SK-N-SH (cell line): ENCODE results near the gene RGMA. TPM values are rescaled to one million over a fixed set of nuclear protein-coding genes. Genes with fewer than 3 reads are reported as not detected.

Experiments
- CTCF ChIA-PET: fragments of 300-600, 350-600 bp; formaldehyde crosslinking; extraction: SDS; loops from one replicate; lab custom pipeline; 2021; lab: Yijun Ruan, JAX
- POLR2A ChIA-PET: fragments of 350-600 bp; sonication (Branson Sonifier 250); formaldehyde crosslinking; extraction: SDS; loops from one replicate; lab custom pipeline; 2020; ENCODE audit warnings: antibody characterized with exemption, inconsistent platforms; lab: Yijun Ruan, JAX
- DNase-seq: peaks from one replicate; pipeline ENCODE4 v3.0.0; 2012
- H2AFZ ChIP-seq: fragments of 200-600 bp; sonication (generic); 2 replicates; pipeline ENCODE4 v1.8.1; 2016; ENCODE audit warnings: antibody characterized with exemption, mild to moderate bottlenecking, low read depth
- H3F3A ChIP-seq: fragments of 200-600 bp; sonication (generic); replicated peaks from 2 replicates; pipeline ENCODE3; 2016; ENCODE audit warnings: antibody characterized with exemption, mild to moderate bottlenecking; ENCODE audit not compliant: insufficient read depth
- H3K27ac ChIP-seq, 2 experiments: fragments of 200-500 bp in 1 of 2; fragments of 200-600 bp in 1 of 2; sonication (Bioruptor generic) in 1 of 2; sonication (generic), shearing (Covaris generic) in 1 of 2; 2 replicates each; pipeline versions ENCODE4 v1.5.1 to v1.6.1; 2014 to 2016; ENCODE audit warnings: low read depth in 2 of 2, inconsistent platforms in 1 of 2, low read length in 1 of 2, mild to moderate bottlenecking in 1 of 2, mixed read lengths in 1 of 2
- H3K27me3 ChIP-seq: fragments of 200-600 bp; sonication (generic), shearing (Covaris generic); 2 replicates; pipeline ENCODE4 v1.6.1; 2016; ENCODE audit warnings: mixed run types; ENCODE audit not compliant: insufficient read depth
- H3K36me3 ChIP-seq, 2 experiments: fragments of 200-500 bp in 1 of 2; fragments of 200-600 bp in 1 of 2; sonication (Bioruptor generic) in 1 of 2; sonication (generic) in 1 of 2; replicated peaks in 1 of 2; 2 replicates each; pipeline versions ENCODE3 to v1.5.1; 2014 to 2016; ENCODE audit warnings: low read length in 1 of 2, mild to moderate bottlenecking in 1 of 2; ENCODE audit not compliant: insufficient read depth in 2 of 2, control insufficient read depth in 1 of 2
- H3K4me1 ChIP-seq, 2 experiments: fragments of 200-500 bp in 1 of 2; fragments of 200-600 bp in 1 of 2; sonication (Bioruptor generic) in 1 of 2; sonication (generic), shearing (Covaris generic) in 1 of 2; 2 replicates each; pipeline versions ENCODE4 v1.5.1 to v1.6.1; 2014 to 2016; ENCODE audit warnings: low read depth in 1 of 2, low read length in 1 of 2, mixed run types in 1 of 2; ENCODE audit not compliant: insufficient read depth in 2 of 2, control insufficient read depth in 1 of 2
- H3K4me2 ChIP-seq: fragments of 200-600 bp; sonication (generic), shearing (Covaris generic); 2 replicates; pipeline ENCODE4 v1.6.1; 2017; ENCODE audit warnings: mixed run types
- H3K4me3 ChIP-seq, 2 experiments: fragments of 200-500 bp in 1 of 2; fragments of 200-600 bp in 1 of 2; sonication (Bioruptor generic) in 1 of 2; sonication (generic), shearing (Covaris generic) in 1 of 2; 2 replicates each; pipeline versions ENCODE4 v1.5.1 to v1.8.1; 2014 to 2016; ENCODE audit warnings: low read depth in 2 of 2, inconsistent platforms in 1 of 2, low read length in 1 of 2, mild to moderate bottlenecking in 1 of 2, mixed read lengths in 1 of 2, moderate library complexity in 1 of 2
- H3K79me2 ChIP-seq: fragments of 200-600 bp; sonication (generic); 2 replicates; pipeline ENCODE4 v1.8.1; 2017; ENCODE audit warnings: mild to moderate bottlenecking; ENCODE audit not compliant: insufficient read depth
- H3K9ac ChIP-seq: fragments of 200-600 bp; sonication (generic); 2 replicates; pipeline ENCODE4 v1.6.1; 2017; ENCODE audit warnings: mixed run types
- H3K9me2 ChIP-seq: fragments of 200-600 bp; sonication (generic); 2 replicates; pipeline ENCODE4 v1.6.1; 2017; ENCODE audit warnings: mixed run types
- H3K9me3 ChIP-seq: fragments of 200-600 bp; sonication (generic); 2 replicates; pipeline ENCODE4 v1.6.1; 2017; ENCODE audit warnings: mixed run types, mild to moderate bottlenecking, moderate library complexity
- H4K20me1 ChIP-seq: fragments of 200-600 bp; sonication (generic); 2 replicates; pipeline ENCODE4 v1.6.1; 2017; ENCODE audit warnings: mild to moderate bottlenecking, mixed run types; ENCODE audit not compliant: insufficient read depth
- ELF1 ChIP-seq: IDR thresholded peaks from 2 replicates; pipeline ENCODE4 v1.4.0; 2012
- FOSL2 ChIP-seq: IDR thresholded peaks from 2 replicates; pipeline ENCODE4 v1.4.0; 2012; ENCODE audit warnings: low read depth, mild to moderate bottlenecking, moderate library complexity, borderline replicate concordance
- FOXJ3 ChIP-seq: sonication (generic); formaldehyde crosslinking; IDR thresholded peaks from 2 replicates; pipeline ENCODE4 v1.5.1; 2020; ENCODE audit warnings: mild to moderate bottlenecking, missing genetic modification reagents
- FOXM1 ChIP-seq: IDR thresholded peaks from 2 replicates; pipeline ENCODE4 v1.4.0; 2012; ENCODE audit warnings: low read depth, mild to moderate bottlenecking
- GABPA ChIP-seq: IDR thresholded peaks from 2 replicates; pipeline ENCODE4 v1.4.0; 2012; ENCODE audit warnings: low read depth, mild to moderate bottlenecking
- GATA2 ChIP-seq: sonication (generic); formaldehyde crosslinking; IDR thresholded peaks from 2 replicates; pipeline ENCODE4 v1.5.0; 2020; ENCODE audit warnings: mild to moderate bottlenecking, missing genetic modification reagents
- JUND ChIP-seq: IDR thresholded peaks from 2 replicates; pipeline ENCODE4 v1.4.0; 2012
- MEF2A ChIP-seq: IDR thresholded peaks from 2 replicates; pipeline ENCODE4 v1.4.0; 2012; ENCODE audit warnings: low read depth, borderline replicate concordance
- NFIC ChIP-seq: IDR thresholded peaks from 2 replicates; pipeline ENCODE4 v1.4.0; 2012; ENCODE audit warnings: borderline replicate concordance
- NRF1 ChIP-seq: IDR thresholded peaks from 2 replicates; pipeline ENCODE4 v1.6.1; 2012; ENCODE audit warnings: low read depth, mild to moderate bottlenecking, low read length
- POLR2AphosphoS5 ChIP-seq: IDR thresholded peaks from 2 replicates; pipeline ENCODE4 v1.6.1; 2012; ENCODE audit warnings: low read depth, low read length
- RFX5 ChIP-seq: IDR thresholded peaks from 2 replicates; pipeline ENCODE4 v1.6.1; 2012; ENCODE audit warnings: mild to moderate bottlenecking, improper control_type of control experiment, low read length
- RXRA ChIP-seq: IDR thresholded peaks from 2 replicates; pipeline ENCODE4 v1.4.0; 2012; ENCODE audit warnings: low read depth, mild to moderate bottlenecking, borderline replicate concordance
- TAF1 ChIP-seq: IDR thresholded peaks from 2 replicates; pipeline ENCODE4 v1.6.1; 2012; ENCODE audit warnings: low read depth, mild to moderate bottlenecking, low read length, moderate library complexity, borderline replicate concordance
- TCF12 ChIP-seq: IDR thresholded peaks from 2 replicates; pipeline ENCODE4 v1.4.0; 2012
- TEAD4 ChIP-seq: IDR thresholded peaks from 2 replicates; pipeline ENCODE4 v1.4.0; 2012; ENCODE audit warnings: mild to moderate bottlenecking, borderline replicate concordance; ENCODE audit not compliant: insufficient read depth
- WGBS: methylation state at CpG from one replicate; pipeline ENCODE4 v1.1.6; 2017; ENCODE audit warnings: low lambda C conversion rate; 5-methylcytosine and 5-hydroxymethylcytosine counted together
- polyA plus RNA-seq, 3 experiments: library from polyadenylated mRNA; depleted of rRNA; stranded (reverse); fragments of >200 nt; gene quantifications; 2 replicates each; pipeline ENCODE4 v1.2.3, GENCODE V29; 2012
- TF ChIP-seq, protein P1 (sequence below): IDR thresholded peaks from 2 replicates; pipeline ENCODE4; 2012
- TF ChIP-seq, protein P2 (sequence below): fragments of 150-350 bp; IDR thresholded peaks from 2 replicates; pipeline ENCODE4 v1.6.1; 2016; ENCODE audit warnings: mild to moderate bottlenecking, low read depth, low read length
- TF ChIP-seq, protein P3 (sequence below): fragments of 150-350 bp; IDR thresholded peaks from 2 replicates; pipeline ENCODE4 v1.6.1; 2017; ENCODE audit warnings: antibody characterized with exemption, low read length, low read depth, borderline replicate concordance
- TF ChIP-seq, protein P4 (sequence below): IDR thresholded peaks from 2 replicates; pipeline ENCODE4 v1.4.0; 2012; ENCODE audit warnings: low read depth

Gene RGMA
- polyA plus RNA-seq, 1 of the 3 experiments (the other 2 are of a cell fraction) = 1.5 TPM

DNA sequence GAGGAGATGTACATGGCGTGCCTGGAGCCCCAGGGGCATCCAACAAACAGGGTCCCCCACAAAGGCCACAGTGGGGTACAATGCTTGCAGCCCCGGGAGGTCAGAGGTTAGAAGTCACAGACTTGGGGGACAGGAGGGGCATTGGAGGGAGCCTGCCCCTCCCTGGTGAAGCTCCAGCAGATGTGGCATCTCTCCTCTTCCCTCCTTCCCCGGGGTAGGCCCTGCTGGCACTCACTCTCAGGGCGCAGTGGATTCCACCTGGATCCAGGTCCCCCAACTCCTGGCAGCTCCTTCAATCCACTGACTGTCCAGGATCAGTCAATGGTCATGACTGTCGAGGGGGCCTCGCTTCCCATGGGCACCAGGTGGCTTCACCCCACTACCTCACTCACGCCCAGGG, 32.2 kb downstream of the RGMA start (continued):
- TF ChIP-seq, protein P1, sequence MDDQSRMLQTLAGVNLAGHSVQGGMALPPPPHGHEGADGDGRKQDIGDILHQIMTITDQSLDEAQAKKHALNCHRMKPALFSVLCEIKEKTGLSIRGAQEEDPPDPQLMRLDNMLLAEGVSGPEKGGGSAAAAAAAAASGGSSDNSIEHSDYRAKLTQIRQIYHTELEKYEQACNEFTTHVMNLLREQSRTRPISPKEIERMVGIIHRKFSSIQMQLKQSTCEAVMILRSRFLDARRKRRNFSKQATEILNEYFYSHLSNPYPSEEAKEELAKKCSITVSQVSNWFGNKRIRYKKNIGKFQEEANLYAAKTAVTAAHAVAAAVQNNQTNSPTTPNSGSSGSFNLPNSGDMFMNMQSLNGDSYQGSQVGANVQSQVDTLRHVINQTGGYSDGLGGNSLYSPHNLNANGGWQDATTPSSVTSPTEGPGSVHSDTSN = no peak
- TF ChIP-seq, protein P2, sequence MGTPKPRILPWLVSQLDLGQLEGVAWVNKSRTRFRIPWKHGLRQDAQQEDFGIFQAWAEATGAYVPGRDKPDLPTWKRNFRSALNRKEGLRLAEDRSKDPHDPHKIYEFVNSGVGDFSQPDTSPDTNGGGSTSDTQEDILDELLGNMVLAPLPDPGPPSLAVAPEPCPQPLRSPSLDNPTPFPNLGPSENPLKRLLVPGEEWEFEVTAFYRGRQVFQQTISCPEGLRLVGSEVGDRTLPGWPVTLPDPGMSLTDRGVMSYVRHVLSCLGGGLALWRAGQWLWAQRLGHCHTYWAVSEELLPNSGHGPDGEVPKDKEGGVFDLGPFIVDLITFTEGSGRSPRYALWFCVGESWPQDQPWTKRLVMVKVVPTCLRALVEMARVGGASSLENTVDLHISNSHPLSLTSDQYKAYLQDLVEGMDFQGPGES = no peak
- TF ChIP-seq, all 33 proteins: peak for 0

DNA sequence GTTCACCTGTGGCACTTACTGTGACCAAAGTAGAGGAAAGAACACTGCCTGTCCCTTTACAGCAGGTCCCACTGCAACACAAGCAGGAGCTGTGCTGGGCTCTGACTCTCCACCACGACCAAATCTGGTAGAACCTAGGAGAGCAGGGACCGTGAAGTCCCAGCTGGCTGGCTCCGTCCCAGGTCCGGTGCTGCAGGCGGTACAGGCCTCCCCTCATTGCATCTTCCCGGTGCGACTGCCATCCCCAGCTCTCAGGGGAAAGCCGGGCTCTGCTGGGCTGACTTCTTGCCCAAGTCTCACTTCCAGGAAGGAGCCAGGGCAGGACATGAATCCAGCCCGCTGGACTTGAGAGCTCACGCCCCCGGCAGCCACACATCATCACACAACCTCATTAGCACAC, 33.8 kb downstream of the RGMA start:
- Histone ChIP-seq H3K79me2 (no peaks in the 10 kb centered on the region), H3K9me3 (no peaks in the 10 kb centered on the region), H3K27me3 (no peaks in the 10 kb centered on the region), H3K27ac (no peak overlapping the region), H3K4me3 (no peak overlapping the region), H3K36me3 (no peaks in the 10 kb centered on the region), H3F3A (no peaks in the 10 kb centered on the region), H3K9ac (no peak overlapping the region), H3K4me2 (no peak overlapping the region), H4K20me1 (no peaks in the 10 kb centered on the region; the same call in 1 of the 2 replicates), H2AFZ (no peak overlapping the region), H3K9me2 (no peaks in the 10 kb centered on the region), H3K4me1 (no peaks in the 10 kb centered on the region)
- ChIA-PET CTCF (interaction anchor here (0.7 to 1.7 kb wide), 3 partner anchors 25 to 1065 kb away, joined by 3 to 8 read pairs (median 6); no protein-coding TSS in a partner anchor), POLR2A (no interaction called here)
- DNase-seq = no peak
- WGBS = 89% methylated on average over 11 of the region's 11 CpGs
- TF ChIP-seq TEAD4 (no peak), RFX5 (no peak), NRF1 (no peak), GATA2 (CRISPR knock-in tag) (no peak), RXRA (no peak), MEF2A (no peak), NFIC (no peak), JUND (no peak), TCF12 (no peak), ELF1 (no peak), GABPA (no peak), FOXM1 (no peak), POLR2AphosphoS5 (no peak), TAF1 (no peak), FOSL2 (no peak), FOXJ3 (no peak)
- TF ChIP-seq, protein P3, sequence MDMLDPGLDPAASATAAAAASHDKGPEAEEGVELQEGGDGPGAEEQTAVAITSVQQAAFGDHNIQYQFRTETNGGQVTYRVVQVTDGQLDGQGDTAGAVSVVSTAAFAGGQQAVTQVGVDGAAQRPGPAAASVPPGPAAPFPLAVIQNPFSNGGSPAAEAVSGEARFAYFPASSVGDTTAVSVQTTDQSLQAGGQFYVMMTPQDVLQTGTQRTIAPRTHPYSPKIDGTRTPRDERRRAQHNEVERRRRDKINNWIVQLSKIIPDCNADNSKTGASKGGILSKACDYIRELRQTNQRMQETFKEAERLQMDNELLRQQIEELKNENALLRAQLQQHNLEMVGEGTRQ = no peak
- TF ChIP-seq, protein P2 = no peak
- TF ChIP-seq, protein P4, sequence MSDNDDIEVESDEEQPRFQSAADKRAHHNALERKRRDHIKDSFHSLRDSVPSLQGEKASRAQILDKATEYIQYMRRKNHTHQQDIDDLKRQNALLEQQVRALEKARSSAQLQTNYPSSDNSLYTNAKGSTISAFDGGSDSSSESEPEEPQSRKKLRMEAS = no peak
